GM23248 (cell line): Measurements from ENCODE around the gene STAB2.

Source experiments
- EZH2 ChIP-seq: fragments of 200-600 bp; sonication (generic); IDR thresholded peaks from 2 replicates; pipeline ENCODE4 v1.6.1; 2018; ENCODE audit warnings: antibody characterized with exemption, mild to moderate bottlenecking; ENCODE audit not compliant: insufficient read depth, poor library complexity, severe bottlenecking
- EZH2phosphoT487 ChIP-seq: fragments of 200-600 bp; sonication (generic); IDR thresholded peaks from 2 replicates; pipeline ENCODE4 v1.6.1; 2018; ENCODE audit warnings: antibody characterized with exemption, moderate library complexity, mild to moderate bottlenecking, low read depth; ENCODE audit not compliant: insufficient read depth

DNA sequence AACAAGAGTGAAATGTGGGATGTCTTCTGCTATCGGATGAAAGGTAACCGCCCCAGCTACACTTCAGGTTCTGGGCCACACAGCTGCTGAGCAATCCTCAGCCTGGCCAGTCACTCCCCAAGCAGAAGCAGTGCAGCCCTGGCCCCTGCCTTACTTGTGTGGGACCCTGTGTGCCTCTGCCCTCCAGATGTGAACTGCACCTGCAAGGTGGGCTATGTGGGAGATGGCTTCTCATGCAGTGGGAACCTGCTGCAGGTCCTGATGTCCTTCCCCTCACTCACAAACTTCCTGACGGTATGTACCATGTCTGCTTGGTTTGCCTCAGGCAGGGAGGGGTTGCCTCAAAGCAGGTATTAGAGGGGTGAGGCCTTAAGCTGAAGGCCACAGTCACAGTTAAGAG, 168.4 kb downstream of the STAB2 start:
- TF ChIP-seq EZH2 (no peak), EZH2phosphoT487 (no peak)
